Right hindlimb (tissue), 1 donor: ENCODE measurements around the gene GOLGA6L24.
"Not testable (repeated sequence)": the region's sequence is repeated elsewhere in the genome, so short reads cannot be mapped to it uniquely, and the experiment has no call there.

ENCODE experiments used
- DNase-seq: peaks from one replicate; pipeline ENCODE4 v3.0.0-alpha.2; 2018

The GOLGA6L24 gene

GRCh38 chr15:28357984-28358383, at the start of gene GOLGA6L24:
GOLGA6L24 (minus strand) TSS chr15:28358084; CDS start chr15:28358023, 61 bp downstream.
- not testable (repeated sequence) for DNase-seq

GRCh38 chr15:28402774-28403435, 45.0 kb upstream of the GOLGA6L24 start:
- DNase-seq: not testable (repeated sequence)

DNA sequence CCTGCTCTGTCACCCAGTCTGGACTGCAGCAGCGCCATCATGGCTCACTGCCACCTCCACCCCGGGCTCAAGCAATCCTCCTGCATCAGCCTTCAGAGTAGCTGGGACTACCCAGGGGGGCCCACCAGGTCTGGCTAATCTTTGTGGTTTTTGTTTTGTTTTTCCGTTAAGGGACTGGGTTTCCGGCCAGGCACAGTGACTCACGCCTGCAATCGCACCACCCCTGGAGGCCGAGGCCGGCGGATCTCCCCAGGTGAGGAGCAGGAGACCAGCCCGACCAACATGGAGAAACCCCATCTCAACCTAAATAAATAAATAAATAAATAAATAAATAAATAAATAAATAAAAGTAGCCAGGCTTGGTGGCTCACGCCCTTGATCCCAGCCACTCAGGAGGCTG, 38.1 kb upstream of the GOLGA6L24 start:
- DNase-seq: not testable (repeated sequence)

- not testable (repeated sequence) for DNase-seq
These were observed 22.2 kb upstream of the GOLGA6L24 start for GRCh38 chr15:28380053-28380452.

DNA sequence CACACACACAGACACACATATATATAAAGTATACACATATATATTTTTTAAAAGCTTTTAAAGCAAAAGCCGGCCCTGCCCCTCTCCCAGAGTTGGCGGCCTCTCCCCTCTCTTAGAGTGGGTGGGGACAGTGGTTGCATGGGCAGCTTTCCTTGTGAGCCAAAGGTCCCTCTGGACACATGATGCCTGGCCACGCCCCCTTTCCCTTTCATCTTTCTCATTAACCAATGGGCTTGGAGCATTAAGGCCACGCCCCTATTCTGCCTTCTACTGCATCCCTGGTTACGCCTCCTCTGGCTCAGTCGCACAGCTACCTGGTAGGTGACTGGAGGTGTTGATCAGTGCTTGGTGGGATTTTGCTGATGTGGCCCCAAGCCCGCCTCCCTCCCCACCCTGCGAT, 20.5 kb upstream of the GOLGA6L24 start, which contains the start of gene GOLGA8F:
Gene GOLGA8F (plus strand): TSS at position 301 of the 400 bp plus-strand sequence. CDS start 98 bp downstream, at position 399.
- DNase-seq: not testable (repeated sequence)

GRCh38 chr15:28365502-28365901, 7.6 kb upstream of the GOLGA6L24 start:
- not testable (repeated sequence) for DNase-seq

GRCh38 chr15:28322129-28322588, 35.7 kb downstream of the GOLGA6L24 start, which contains the start of gene HERC2:
HERC2 (minus strand) TSS chr15:28322179; CDS start chr15:28321433, 746 bp downstream.
- not testable (repeated sequence) for DNase-seq

GRCh38 chr15:28321358-28322078, 36.4 kb downstream of the GOLGA6L24 start:
- DNase-seq: not testable (repeated sequence)

GRCh38 chr15:28319725-28320124, 38.2 kb downstream of the GOLGA6L24 start:
- DNase-seq: not testable (repeated sequence)

DNA sequence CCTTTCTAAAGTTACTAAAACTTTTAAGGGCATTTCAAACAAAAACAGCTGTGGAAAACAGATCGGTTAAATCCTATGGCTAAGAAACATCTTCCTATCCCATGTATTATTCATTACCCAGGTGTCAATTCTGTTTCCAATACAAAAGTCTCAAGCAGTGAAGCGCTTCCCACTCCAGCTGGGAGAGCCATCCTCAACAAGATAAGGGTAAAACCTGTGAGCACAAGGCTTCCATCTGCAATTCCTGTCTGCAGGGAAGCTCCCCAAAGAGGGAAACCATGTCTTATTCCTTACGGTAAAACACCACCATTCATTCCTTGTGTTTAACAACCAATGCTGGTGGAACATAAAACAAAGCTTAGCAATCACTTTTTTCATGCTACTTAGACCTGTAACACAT, 39.1 kb downstream of the GOLGA6L24 start:
- DNase-seq: not testable (repeated sequence)

DNA sequence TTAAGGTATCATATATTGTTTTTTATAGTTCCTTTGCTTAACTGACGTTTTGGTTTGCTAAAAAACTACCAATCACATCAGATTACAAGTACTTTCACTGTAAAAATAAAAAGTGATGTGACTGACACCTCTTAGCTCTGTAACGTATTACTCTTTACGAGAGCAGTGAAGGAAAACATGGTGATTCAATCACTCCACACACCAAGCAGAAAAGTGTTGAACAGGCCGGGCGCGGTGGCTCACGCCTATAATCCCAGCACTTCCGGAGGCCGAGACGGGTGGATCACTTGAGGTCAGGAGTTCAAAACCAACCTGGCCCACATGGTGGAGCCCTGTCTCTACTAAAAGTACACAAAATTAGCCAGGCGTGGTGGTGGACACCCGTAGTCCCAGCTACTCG, 39.8 kb downstream of the GOLGA6L24 start:
- not testable (repeated sequence) for DNase-seq

DNA sequence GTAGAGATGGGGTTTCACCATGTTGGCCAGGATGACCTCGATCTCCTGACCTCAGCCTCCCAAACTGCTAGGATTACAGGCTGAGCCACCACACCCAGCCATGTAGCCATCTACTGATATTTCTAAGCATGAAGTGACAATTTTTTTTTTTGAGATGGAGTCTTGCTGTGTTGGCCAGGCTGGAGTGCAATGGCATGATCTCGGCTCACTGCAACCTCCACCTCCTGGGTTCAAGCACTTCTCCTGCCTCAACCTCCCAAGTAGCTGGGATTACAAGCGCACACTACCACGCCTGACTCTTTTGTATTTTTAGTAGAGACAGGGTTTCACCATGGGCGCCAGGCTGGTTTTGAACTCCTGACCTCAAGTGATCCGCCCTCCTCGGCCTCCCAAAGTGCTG, 40.9 kb downstream of the GOLGA6L24 start:
- DNase-seq: not testable (repeated sequence)

DNA sequence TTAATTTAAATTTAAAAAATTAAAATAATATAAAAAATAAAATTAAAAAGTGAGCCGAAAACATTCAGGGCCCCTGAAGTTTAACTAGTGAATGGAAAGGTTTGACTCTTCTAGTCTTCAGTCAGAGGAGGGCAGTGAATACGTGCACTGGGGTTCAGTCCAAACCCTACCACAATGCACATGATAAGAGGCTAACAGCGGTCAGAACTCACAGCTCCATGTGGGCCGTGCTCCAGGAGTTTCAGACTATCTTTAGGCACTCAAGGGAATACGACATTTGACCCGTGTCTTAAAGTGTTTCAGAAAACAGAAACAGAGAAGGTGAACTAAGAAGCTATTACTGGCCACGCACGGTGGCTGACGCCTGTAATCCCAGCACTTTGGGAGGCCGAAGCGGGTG, 47.4 kb downstream of the GOLGA6L24 start:
- not testable (repeated sequence) for DNase-seq

GRCh38 chr15:28308718-28309117, 49.2 kb downstream of the GOLGA6L24 start:
- not testable (repeated sequence) for DNase-seq
